Activated CD4-positive, alpha-beta T cell treated with anti-CD3 and anti-CD28 coated beads for 24 hours (primary cell): ENCODE measurements around the gene CDCA4.

Source experiments
- DNase-seq, 2 donors: peaks; one replicate each; pipeline ENCODE4 v3.0.0-alpha.2; 2020; ENCODE audit warnings: low read depth in 2 of 2

CDCA4 gene

DNA sequence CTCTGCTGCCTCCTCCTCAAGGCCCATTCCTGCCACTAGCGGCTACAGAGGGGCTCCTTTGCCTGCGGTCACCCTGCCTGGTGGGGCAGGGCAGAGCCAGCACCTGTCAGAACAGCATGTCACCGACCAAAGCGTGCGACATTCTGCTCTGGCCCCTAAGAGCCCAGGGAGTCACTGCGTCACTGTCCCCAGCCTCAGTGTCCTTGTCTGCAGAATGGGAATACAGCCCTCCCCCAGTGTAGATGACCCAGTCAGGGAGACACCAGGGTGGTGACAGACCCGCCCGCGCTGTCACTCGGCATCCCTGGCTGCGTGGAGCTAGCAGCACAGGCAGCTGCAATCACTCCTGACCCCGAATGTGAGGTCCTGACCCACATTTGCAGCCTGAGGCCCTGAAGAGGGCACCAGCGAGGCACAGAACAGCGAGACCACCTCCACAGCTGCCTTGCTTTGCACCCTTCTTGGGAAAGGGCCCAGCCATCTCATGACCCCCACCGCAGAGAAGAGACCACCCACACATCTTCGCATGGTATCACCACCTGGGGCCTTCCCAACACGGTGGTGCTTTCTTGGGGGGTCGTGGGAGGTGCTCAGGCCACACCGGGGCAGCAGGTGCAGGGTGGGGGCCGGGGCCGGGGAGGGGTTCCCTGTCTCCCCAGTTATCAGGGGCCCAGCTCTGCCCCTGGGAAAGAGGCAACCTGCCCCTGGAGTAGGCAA lies 45.2 kb downstream of the CDCA4 start:
- no peak for DNase-seq

DNA sequence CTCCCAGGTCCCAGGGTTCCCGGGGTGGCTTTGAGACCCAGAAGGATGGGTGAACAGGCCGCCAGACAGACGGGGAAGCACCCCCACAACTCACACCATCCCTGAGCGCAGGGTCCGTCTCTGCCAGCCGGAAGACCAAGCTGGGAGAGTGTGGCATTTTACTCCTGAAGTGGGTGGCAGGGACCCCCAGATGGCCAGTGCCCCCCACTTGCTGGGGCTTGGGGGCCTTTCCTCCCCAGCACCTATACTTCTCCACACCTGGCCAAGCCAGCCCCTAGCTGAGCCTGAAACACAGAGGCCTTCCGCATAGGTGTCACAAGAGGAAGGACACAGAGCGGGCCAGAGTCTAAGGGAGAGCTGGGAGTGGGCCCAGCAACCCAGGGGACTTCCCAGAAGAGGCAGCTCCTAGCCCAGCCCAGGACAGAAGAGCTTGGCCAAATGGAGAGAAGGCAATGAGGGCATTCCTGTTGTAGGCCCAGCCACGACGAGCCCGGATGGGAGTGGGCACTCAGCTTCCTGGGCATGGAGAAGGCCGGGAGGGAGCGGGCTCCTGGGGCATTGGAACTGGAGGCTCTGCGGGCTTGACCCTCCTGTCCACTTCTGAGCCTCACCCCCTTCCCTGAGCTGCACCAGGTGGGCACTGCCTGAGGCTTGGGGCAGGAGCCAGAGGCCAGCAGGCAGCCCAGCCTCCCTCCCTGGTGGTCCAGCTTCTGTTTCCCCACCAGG lies 46.1 kb downstream of the CDCA4 start:
- no peak for DNase-seq

DNA sequence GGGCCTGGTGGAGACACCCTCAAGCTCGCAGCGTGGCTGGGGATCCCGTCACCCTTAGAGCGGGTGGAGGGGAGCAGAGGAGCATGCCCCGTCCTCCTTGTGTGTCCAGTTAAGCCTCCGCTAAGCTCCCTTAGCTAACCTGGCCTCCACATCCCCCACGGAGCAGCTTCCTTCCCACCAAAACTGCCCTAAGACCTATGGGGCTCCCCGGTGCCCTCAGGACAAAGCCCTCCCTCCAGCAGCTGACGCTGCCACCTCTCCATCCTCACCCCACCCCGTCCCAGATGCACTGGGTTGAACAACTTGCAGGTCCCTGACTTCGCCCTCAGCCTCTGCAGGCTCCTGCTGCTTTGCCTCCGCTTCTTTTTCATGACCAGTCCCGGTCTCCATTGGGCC lies 46.7 kb downstream of the CDCA4 start:
- DNase-seq = no peak

DNA sequence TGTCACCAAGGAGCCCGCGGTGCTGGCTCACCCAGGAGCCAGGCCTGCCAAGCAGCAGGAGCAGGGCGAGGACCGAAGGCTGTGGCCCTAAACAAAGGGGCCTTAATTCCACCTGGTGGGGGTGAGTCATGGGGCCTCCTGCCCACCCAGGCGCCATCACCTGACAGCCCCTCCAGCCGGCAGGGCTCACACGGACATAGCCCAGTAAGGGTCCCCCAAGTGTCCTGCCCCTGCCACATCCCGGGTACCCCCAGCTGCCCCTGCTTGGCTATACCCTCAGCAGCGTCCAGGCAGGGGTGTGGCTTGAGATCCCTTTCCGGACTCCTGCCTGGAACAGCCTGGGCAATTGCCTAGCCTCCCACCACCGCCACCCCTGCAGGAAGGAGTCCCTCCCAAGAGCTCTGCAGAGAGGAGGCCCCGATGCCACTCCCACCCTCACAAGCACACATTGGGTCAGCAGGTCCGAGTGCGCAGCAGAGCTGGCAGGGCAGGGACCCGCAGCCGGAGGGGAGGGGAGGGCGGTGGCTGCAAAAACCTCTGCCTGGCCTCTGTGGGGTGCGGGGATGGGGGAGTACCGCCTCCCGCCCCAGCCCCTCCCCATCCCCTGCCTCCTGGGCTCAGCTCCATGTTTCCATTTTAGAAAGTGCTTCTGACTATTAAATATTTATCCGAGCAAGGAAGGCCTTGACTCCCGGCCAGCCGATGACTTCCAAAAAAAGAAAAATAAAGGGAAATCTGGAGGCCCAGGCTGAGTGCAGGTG lies 47.3 kb downstream of the CDCA4 start:
- no peak for DNase-seq

DNA sequence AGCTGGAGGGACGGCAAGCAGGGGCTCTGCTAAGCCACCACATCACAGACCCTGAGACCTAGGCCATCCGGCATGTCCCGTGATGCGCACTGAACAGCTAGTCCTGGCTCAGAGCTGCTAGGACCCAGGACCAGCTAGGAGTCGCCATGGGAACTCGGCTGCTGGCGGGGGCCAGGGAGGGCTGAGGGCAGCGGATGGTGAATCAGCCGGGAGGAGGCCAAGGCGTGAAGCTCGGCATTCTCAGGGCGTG lies 47.8 kb downstream of the CDCA4 start:
- no peak for DNase-seq

DNA sequence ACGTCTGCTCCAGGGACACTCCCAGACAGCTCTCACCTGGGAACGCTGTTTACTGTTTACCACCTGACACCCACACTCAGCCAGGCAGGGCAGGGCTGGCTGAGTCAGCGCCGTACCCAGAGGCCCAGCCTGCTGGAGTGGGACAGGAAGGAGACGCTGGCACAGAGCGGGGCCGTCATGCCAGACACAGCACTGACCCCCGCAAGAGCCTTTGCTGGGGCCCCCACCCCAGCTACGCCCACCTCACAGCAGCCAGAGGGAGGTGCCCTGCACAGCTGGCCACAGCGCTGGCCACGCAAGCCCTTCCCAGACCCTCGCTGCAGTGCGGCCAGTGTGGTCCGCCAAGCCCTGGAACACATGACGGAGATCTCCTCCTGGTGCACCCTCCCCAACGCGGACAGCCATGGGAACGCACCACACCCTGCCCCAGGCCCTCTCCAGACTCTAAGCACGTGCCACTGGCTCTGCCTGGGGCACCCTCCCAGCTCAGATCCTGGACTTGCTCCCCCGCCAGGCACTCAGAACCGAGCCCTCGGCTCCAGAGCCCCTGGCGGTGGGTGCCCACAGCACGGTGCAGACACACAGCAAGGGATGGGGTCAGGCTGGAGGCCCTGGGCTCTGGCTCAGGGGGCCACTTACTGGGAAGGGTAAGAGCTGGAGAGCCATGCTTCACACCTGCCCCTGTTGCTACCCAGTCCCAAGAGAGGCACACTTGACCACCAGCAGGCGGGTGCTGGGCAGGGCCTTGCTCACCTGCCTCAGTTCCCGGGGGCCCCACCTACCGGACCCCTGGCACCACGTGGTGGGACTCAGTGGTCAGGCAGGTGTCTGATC lies 48.4 kb downstream of the CDCA4 start:
- DNase-seq = no peak

DNA sequence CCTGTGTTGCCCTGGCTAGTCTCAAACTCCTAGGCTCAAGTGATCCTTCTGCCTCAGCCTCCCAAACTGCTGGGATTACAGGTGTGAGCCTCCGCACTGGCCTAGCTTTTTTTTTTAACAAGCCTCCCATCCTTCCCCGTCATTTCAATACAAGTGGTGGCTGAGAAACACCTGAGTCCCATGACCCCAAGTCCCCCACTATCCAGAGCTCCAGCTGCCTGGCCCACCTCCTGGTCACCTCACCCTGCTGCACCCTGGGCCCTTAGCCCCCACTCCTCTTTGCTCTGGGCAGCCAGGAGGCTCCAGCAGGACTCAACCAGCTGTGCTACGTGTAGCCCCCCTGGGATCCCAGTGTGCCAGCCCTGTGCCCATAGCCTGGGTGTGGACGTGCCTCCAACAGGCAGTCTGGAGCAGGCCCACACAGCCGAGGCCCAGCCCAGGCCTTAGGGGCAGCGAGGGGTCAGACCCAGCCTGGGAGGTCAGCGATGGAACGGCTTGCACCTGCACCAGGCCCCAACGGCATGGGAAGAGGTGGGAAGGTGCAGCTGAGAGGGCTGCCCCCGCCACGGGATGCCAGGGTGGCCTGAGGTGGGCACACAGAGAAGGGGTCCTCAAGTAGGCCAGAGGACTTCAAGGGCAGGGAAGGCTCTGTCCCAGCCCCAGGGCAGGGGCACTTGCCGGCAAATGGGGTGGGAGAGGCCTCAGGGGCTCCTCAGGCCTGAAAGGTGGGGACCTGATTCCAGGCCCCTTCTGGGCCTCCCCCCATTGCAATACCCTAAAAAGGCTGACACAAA lies 49.2 kb downstream of the CDCA4 start:
- DNase-seq = no peak

DNA sequence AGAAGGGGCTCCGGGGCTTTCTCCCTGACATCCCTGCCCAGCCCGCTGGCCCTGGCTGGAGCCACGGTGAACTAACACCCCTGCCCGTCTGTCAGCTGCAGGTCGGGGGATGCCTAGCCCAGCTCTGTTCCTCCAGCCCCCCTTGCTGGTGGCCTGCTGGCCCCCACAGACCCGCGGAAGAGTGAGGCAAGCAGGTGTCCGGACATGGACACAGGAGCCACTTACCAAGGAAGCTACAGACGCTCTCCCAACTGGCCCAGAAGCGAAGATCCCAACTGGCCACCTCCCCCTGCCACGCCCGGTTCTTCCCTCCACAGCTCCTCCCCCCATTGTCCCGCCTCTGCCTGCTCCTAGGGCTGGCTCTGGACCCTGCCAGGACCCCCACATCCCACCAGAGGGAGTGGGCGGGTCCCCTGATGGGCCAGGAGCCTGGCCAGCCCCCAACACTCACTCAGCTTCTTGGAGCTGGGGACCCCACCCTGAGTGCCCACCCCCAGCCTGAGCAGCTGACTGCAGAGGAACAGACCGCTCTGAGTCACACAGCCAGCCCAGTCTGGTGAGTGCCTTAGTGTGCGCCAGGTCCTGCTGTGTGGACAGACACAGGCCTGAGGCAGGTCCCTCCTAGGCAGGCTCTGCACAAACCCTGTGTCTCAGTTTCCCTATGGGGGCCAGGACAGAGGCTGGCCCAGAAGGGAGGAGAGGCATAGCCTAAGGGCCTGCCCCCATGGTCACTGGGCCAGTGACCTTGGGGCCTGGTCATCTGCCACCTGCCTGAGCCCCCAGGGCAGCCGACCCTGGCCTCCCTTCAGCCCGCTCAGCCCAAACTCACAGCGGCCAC lies 50.4 kb downstream of the CDCA4 start:
- DNase-seq = no peak

DNA sequence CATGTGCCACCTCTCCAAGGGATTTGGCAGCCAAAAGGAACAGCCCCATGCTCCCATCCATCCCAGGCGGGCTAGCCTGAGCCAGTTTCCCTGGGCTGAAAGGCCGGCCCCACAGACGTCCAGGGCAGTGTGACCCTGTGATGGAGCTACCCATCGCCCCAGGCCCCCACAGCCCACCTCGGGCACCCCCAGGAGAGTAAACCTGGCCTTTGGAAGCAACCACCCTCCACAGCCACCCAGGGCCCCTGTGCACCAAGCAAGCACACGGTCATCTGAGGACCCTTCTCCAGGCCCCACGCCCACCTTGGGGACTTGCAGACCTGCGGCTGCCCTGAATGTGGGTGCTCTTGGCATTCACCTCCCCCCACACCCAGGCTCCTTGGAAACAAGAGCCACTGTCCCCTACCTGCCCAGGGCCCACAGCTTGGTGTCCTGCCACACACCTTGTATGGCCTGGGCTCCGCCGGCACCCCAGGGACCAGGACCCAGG lies 51.1 kb downstream of the CDCA4 start:
- DNase-seq = no peak

DNA sequence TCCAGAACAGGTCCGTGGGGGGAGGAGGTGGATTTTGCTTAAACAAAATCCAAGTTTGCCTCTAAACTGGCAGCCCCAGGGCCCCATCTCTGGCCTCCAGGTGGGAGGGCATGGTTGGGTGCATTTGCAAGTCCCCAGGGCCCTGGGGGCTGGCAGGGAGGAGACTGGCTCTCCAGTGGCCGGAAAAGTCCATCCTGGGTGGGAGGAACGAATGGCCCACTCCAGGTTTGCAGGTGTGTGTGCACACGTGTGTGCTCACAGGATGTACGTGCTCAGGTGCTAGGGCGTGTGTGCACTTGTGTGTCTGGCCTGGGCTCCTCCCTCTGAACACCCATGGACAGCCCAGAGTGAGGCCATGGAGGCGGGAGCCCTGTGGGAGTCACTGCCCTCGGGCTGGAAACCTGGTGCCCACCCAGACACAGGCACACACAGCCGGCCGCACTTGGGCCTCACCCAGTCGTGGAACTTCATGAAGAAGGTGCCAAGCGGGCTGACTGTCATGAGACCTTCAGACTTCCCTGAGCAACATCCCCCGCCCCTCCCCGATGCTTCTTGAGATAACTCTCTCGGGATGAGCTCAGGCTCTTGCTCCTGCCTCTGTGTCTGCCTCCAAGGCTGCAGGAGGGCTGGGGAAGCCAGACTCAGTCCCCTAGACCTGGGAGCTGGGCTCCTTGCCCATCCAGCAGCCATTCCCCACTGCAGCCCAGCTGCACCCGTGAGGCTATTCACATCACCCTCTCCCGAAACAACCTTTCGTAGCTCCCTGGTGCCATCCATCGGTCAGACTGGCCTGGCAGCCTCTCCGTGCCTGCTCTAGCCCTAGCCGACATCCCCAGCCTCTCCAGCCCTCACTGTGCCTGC lies 52.1 kb downstream of the CDCA4 start:
- no peak for DNase-seq

DNA sequence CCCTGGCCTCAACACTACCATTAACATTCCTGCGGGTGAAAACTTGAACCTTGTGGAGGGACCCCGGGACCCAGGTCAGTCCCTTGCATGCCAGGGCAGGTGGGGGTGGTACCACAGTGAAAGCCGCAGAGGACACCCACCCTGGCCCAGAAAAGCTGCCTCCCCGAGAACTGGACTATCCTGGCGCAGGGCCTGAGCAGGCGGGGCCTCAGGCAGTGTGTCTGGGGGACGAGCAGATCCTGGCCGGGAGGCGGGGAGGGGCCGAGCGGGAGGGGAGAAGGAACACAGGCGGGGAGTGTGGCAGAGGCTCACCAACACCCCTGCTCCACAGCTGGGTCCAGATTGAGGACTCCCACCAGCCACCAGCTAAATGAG lies 52.7 kb downstream of the CDCA4 start:
- DNase-seq = no peak

DNA sequence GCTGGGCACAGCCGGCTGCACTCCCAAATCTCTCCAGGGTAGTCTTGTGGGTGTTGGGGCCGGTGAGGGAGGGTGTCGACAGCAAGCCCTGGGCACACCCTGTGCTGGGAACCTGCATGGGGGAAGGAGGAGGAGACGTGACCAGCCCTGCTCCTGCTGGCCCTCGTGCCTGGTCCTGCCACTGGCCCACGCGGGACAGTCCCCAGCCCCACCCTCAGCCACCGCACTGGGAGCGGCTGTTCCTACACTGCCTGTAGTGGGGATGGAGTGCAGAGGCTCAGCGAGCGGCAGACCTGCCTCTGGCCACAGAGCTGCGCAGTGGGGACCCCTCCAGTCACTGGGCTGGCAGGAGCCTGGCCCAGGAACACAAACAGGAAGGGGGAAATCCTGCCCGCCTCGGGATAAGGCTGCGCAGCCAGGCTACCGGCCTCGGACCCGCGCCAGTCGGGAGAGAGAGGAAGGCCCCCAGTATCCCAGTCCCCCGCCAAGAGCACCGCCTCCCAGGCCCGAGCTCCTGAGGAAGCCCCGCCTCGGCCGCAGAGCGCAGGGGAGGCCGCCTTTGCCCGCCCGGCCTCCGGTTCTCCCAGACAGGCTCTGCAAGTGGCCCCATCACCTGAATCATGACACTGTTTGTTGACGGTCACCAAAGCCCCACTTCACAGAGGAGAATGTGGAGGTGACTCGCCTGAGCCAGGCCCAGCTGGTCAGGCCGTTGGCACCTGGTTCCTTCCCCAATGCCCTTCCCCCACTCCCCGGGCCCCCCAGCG lies 53.3 kb downstream of the CDCA4 start:
- no peak for DNase-seq

DNA sequence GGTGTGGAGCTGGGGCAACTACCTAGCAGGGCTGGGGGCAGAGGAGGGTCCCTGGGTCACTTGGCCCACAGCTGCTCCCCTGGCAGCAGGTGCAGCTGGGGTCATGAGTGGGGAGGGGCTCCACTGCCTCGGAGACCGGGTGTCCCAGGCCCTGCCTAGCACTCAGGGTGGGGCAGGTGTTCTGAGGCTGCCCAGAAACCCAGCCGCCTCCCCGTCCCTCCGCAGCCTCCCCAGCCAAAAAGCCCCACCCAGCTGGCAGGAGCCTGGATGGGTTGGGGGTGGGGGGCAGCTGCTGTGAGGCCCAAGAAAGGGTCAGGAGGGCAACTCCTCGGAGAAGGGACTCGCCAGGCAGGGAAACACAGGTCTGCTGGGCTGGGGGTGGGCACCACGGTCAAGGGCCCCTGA lies 53.9 kb downstream of the CDCA4 start:
- no peak for DNase-seq

DNA sequence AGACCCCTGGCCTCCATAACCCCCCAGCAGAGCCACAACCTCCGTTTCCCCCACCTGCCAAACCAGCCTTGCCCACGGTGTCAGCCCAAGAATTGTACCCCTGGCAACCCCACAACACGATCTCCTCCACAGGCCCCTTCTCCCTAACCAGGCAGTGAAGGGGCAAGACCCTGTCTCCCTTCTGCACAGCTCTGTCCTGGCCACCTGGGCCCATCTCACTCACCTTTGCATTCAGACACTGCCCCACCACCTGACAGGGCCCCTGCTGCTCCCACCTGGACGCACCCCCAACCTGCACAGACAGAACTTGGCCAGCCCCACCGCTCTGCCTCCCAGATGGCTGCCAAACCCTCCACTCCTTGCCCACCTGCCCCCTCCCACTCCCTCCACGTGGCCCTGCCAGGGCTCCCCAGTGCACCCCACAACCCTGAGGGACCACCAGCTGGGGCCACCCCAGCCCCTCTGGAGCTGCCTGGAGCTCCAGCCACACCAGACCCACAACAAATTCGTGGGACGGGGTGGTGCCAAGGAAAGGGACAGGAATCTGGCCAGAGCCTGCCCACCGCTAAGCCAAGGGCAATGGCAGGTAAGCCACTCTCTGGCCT lies 54.5 kb downstream of the CDCA4 start:
- no peak for DNase-seq

DNA sequence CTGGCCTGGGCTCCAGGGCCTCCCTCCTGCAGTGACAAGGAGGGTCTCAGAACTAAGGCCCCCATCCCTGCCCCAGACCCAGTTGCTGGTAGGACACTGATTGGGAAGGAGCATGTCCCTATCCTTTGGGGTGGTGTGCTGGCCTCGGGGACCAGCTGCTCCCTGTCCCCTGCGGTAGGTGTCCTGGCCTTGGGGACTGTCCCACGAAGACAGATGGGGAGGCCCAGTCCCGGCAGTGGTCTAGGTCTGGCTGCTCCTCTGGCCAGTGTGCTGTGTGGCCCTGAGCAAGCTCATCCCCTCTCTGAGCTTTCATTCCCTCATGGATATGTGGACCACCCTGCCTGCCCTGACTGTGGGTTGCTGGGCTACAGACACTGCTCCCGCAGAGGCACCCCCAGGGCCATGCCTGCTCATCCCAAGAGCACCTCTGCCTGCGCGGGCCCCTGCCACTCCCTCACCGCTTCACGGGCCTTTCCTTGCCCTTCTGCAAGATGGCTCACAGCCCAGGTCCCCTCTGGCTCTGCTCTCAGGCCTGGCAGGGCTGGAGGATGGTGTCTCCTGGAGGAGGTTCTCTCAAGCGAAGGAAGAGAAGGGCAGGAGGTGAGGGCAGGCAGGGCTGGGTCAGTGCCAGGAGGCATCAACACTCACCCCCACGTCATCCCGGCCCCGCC lies 55.2 kb downstream of the CDCA4 start:
- DNase-seq = no peak

DNA sequence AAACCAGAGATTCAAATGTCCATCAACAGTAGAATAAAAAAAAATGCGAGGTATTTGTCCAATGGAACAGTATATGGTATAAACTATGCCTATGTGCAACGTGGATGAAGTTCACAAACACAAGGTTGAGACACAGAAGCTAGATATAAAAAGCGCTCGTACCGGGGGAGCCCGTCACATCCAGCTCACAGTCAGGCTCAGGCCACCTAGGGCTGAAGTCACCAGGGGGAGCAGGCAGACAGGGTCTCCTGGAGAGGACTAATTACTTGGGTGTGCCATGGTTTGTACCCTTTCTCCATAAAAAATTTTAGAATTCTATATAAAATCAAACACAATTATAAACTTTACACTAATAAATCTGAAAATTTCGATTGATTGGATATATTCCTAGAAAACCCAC lies 56.3 kb downstream of the CDCA4 start:
- DNase-seq = no peak
